SK-N-MC (cell line): ENCODE results near the gene ERAL1.

Experiments
- EZH2 ChIP-seq: fragments of 200-600 bp; sonication (generic); IDR thresholded peaks from one replicate; pipeline ENCODE4 v1.6.1; 2017; ENCODE audit warnings: antibody characterized with exemption
- POLR2AphosphoS5 ChIP-seq: IDR thresholded peaks from 2 replicates; pipeline ENCODE4 v1.6.1; 2012; ENCODE audit warnings: mild to moderate bottlenecking, low read depth, low read length, borderline replicate concordance

DNA sequence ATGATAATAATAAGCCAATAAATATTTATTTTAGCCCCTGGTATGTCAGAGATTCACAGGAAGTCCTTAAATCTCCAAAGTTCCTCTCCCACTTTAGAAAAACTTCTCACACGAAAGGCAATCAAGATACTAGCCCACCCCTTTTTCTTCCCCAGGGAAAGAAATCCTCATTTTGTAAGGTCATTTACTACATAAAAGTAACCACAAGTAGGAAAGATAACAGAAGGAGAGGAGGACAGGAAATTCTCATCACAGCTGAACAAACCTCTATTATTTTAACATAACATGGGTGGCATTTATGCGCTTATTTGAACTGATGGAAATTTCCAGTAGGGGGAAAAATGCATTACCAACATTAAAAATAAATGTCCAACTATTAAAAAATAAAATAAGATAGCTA, 15.6 kb upstream of the ERAL1 start:
- TF ChIP-seq POLR2AphosphoS5 (no peak), EZH2 (no peak)
